Central memory CD4-positive, alpha-beta T cell (primary cell): ENCODE results near the gene MYBL2.
"Not testable (repeated sequence)": the region's sequence is repeated elsewhere in the genome, so short reads cannot be mapped to it uniquely, and the experiment has no call there.

Experiments used
- DNase-seq: peaks from one replicate; pipeline ENCODE4 v3.0.0; 2022

MYBL2 gene

DNA sequence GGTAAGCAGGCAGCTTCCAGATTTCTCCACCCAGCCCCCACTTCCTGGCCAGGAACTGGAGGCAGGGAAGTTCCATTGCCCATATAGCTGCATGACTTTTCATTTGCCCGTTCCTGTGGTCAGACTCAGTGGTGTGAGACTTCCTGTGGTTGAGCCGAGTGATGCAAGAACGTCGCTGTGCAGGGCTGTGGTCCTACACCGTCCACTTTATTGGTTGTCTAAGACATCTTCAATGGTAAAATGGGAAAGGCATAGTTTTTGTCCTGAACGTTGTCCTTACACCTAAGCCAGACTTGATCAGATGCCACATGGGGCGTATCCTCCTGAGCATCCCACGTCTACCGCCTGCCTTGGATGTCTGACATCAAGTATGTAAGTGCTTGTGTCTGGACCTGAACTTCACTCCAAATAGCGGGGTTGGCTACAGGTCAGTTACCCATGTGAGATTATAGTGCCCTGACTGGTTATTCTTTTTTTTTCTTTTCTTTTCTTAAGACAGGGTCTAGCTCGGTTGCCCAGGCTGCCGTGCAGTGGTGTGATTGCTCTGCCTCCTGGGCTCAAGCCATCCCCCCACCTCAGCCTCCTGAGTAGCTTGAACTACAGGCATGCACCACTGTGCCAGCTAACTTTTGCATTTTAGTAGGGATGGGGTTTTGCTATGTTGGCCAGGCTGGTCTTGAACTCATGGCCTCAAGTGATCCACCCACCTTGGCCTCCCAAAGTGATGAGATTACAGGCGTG is 85.8 kb downstream of the MYBL2 start:
- DNase-seq, result no peak

DNA sequence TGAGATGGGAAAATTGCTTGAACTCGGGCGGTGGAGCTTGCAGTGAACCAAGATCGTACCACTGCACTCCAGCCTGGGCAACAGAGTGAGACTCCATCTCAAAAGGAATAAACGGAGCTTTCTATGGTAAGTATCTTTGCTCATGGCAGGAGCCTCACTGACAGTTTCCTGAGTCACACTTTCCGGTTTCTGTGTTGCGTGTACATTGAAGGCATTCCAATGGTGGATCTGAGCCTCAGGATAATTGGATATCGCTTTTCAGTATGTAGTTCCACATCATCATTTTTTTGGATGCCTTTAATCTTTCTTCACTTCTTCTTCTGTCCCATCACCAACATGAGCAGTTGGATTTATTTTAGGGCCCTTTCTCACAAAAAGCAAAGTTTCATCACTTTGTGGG is 88.5 kb downstream of the MYBL2 start:
- DNase-seq, result no peak

DNA sequence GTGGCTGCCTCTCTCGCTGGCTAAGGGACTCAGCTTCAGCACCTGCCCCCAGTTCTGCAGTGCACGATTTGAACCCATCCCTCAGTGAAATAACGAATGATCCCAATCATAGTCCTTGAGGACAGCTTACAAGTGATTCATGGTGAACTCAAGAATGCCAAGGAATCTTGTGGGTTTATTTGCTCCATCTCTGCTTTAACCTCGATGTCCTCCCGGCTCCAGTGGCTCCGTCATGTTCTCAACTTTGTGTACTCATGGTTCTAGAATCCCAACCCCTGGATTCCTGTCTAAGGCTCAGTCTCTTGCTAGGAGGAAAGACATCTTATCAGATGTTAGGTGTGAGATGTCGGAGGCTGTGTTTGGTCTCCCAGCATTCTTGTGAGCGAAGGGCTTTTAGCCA is 88.9 kb downstream of the MYBL2 start:
- no peak for DNase-seq

DNA sequence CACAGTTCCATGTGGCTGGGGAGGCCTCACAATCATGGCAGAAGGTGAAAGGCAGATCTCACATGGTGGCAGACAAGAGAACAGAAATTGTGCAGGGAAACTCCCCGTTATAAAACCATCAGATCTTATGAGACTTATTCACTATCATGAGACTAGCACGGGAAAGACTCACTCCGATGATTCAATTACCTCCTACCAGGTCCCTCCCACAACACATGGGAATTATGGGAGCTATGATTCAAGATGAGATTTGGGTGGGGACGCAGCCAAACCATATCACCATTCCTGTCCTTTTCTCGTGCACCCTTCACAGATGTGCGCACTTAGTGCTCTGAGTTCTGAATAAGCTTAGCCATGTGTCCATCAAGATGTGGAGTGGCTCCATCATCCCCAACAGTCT is 91.0 kb downstream of the MYBL2 start:
- DNase-seq, result not testable (repeated sequence)

DNA sequence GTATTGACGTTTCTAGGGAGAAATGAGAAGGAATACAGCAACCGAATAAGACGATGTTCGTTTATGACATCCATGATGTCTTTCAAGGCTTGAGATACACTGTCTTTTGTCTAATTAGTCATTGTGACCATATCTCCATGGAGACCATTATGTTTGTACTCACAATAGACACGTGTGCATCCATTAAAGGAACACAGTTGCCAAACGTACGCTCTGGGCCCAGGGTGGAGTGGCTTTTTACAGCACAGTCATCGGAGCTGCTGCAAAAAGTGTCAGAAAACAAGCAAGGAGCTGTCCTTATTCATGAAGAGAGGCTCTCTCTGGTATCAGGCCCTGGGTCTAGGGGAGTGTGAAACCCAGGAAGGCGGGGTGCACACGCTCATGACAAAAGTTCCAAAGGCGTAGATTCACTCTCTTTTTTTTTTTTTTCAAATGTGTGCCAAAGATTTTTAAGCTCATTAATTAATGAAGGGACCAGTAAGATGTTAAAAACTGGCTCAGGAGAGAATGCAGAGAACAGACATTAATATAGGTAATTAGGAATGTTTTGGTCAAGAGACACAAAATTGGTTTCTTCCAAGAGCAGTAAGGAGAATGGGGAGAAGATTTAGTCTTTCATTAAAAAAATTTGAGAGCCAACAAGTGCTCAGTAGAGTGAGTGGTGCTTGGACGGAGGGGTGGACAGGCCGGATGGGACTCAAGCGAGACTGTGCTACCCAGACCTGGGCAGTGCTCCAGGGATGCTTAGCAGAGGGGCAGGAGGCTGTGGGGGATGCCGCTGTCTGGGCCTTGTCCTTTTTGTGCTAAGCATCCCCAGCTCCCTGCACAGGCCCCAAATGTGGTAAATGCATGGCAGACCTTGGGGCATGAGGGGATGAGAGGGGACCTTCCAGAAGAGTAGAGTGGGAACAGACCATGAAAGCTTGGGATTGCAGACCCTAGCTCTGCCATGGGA is 94.7 kb downstream of the MYBL2 start:
- DNase-seq, result no peak

DNA sequence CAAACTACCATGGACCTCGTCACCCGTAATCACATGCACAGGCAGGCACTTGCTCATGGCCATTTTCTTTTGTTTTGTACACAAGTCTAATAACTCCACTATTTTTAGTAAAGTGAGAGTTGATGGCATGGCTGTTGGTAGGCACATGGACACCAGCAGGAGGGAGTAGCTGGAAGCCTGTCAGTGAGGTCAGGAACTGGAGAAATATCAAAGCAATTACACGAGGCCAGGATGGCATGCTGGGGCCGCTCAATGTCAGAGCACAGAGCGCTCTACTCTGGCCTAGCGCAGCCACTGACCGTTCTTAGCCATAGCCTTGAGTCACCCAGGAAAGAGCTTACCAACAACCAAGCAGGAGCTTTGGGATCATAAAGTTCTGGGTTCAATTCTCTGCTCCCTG is 96.0 kb downstream of the MYBL2 start:
- no peak for DNase-seq

DNA sequence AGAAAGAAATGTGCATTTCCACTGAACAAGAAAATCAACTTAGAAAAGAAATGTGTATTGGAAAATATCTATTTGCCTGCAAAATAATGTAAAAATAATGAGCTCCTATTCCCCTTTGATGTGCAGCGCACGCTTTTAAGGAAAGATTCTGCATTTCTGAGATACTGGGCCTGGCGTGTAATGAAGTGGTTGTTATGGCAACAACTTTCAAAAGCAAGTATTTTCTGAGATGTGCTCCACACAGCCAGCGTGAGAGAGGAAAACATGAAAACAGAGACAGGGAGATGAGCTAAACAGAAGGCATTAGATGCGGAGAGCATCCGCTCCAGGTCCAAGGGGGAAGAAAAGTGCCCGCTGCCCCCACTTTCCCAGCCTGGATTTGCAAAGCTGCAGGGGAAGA is 99.0 kb downstream of the MYBL2 start:
- DNase-seq, result no peak
